Tibial nerve (tissue), 3 donors: Measurements from ENCODE around the gene HAAO.

Source experiments
- POLR2A ChIP-seq, 2 donors: fragments of 450-650 bp; IDR thresholded peaks; one replicate each; pipeline ENCODE4 v1.6.1; 2017; ENCODE audit warnings: antibody characterized with exemption in 2 of 2, mild to moderate bottlenecking in 2 of 2, moderate library complexity in 2 of 2
- TF ChIP-seq, protein P1 (sequence below), 5 experiments: fragments of 200-600 bp in 3 of 5; fragments of 450-650 bp in 2 of 5; sonication (generic) in 3 of 5; IDR thresholded peaks; one replicate each; pipeline ENCODE4 v1.5.1; 2016 to 2019; ENCODE audit warnings: antibody characterized with exemption in 5 of 5, mild to moderate bottlenecking in 3 of 5, moderate library complexity in 2 of 5

DNA sequence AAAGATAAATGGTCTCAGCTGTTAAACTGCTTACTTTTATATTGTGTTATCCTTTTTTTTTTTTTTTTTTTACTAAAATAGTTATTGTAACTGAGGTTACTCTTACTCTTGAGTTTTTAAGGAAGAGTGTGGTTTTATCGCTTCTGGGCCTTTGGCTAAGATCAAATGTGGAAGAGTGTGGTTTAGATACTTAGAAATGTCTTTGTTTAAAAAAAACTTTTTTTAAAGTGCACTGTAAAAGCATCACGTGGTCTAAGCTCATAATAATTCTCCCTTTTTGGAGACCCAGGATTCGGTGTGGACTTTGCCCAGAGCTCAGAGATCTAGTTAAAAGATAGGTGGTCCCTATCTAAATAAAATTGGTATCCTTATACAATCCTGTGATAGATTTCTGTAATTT lies 16.6 kb downstream of the HAAO start:
- no peak for TF ChIP-seq POLR2A (IDR thresholded peaks at IDR 0.05)
- TF ChIP-seq, protein P1, sequence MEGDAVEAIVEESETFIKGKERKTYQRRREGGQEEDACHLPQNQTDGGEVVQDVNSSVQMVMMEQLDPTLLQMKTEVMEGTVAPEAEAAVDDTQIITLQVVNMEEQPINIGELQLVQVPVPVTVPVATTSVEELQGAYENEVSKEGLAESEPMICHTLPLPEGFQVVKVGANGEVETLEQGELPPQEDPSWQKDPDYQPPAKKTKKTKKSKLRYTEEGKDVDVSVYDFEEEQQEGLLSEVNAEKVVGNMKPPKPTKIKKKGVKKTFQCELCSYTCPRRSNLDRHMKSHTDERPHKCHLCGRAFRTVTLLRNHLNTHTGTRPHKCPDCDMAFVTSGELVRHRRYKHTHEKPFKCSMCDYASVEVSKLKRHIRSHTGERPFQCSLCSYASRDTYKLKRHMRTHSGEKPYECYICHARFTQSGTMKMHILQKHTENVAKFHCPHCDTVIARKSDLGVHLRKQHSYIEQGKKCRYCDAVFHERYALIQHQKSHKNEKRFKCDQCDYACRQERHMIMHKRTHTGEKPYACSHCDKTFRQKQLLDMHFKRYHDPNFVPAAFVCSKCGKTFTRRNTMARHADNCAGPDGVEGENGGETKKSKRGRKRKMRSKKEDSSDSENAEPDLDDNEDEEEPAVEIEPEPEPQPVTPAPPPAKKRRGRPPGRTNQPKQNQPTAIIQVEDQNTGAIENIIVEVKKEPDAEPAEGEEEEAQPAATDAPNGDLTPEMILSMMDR (IDR thresholded peaks at IDR 0.05), result no peak
